ENCODE results near the gene KCNB1. TPM values are rescaled to one million over a fixed set of nuclear protein-coding genes. Genes with fewer than 3 reads are reported as not detected.

KCNB1 gene
- total RNA-seq, 2 experiments from 2014 or later: not detected

DNA sequence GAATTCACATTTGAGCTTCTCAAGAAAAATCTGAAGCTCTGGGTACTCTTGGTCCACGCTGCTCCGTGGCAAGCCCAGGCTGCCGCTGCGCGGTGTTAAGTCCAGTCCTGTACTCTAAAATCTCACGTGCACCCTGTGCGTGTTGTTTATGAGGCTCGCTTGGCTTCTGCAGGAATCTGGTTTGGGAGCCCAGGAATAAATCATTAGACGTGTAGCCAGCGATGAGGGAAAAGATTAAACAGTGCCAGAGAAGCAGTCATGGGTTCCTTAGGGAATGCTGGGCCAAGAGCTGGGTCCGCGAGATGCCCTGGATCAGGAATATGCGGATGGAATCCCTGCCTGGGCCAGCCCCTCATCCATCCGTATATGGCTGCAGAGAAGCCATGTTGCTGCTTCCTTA is 87.3 kb downstream of the KCNB1 start:
- TF ChIP-seq, protein P1, sequence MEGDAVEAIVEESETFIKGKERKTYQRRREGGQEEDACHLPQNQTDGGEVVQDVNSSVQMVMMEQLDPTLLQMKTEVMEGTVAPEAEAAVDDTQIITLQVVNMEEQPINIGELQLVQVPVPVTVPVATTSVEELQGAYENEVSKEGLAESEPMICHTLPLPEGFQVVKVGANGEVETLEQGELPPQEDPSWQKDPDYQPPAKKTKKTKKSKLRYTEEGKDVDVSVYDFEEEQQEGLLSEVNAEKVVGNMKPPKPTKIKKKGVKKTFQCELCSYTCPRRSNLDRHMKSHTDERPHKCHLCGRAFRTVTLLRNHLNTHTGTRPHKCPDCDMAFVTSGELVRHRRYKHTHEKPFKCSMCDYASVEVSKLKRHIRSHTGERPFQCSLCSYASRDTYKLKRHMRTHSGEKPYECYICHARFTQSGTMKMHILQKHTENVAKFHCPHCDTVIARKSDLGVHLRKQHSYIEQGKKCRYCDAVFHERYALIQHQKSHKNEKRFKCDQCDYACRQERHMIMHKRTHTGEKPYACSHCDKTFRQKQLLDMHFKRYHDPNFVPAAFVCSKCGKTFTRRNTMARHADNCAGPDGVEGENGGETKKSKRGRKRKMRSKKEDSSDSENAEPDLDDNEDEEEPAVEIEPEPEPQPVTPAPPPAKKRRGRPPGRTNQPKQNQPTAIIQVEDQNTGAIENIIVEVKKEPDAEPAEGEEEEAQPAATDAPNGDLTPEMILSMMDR (IDR thresholded peaks at IDR 0.05): no peak
- H3K27ac Mint-ChIP-seq: no peak overlapping the region
- no peaks in the 10 kb centered on the region for H3K4me1 Mint-ChIP-seq (ENCODE audit: low read depth)
- peaks cover 5% of the 10 kb centered on the region for H3K27me3 Mint-ChIP-seq
- no peak for DNase-seq
- CTCF ChIA-PET: interaction anchor here (1.6 kb wide), 1 partner anchor 12 kb away, joined by 8 read pairs; no protein-coding TSS in a partner anchor
- no peak for ATAC-seq
- H3K9me3 Mint-ChIP-seq: no peaks in the 10 kb centered on the region
- H3K4me3 Mint-ChIP-seq: no peak overlapping the region
- no peaks in the 10 kb centered on the region for H3K36me3 Mint-ChIP-seq (ENCODE audit: low read depth)
- intact Hi-C loops (cut with micrococcal nuclease): no loop called here
- POLR2A ChIA-PET: no interaction called here

DNA sequence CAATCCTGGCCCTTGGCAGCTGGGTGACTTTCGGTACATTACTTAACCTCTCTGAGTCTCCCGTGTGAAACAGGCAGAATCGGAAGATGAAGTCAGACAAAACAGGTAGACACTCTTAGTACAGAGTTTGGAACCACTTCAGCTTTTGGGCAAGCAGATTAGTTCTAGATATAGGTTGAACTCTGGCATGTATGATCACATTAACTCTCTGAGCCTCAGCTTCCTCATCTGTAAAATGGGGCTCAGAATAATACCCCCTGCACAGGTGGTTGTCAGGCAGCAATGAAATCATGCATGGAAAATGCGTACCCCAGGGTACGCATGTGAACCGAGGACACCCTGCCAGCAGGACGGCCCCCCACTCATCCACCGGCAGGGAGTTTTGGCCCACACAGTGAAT is 87.7 kb downstream of the KCNB1 start:
- H3K27me3 Mint-ChIP-seq: peaks cover 6% of the 10 kb centered on the region
- TF ChIP-seq, protein P1 (IDR thresholded peaks at IDR 0.05): no peak
- no peaks in the 10 kb centered on the region for H3K36me3 Mint-ChIP-seq (ENCODE audit: low read depth)
- no peak overlapping the region for H3K27ac Mint-ChIP-seq
- no peaks in the 10 kb centered on the region for H3K9me3 Mint-ChIP-seq
- H3K4me3 Mint-ChIP-seq: no peak overlapping the region
- no peak for ATAC-seq
- H3K4me1 Mint-ChIP-seq (ENCODE audit: low read depth): no peaks in the 10 kb centered on the region
- CTCF ChIA-PET: interaction anchor here (0.7 to 1.6 kb wide), 2 partner anchors 10 to 11 kb away, joined by 3 to 8 read pairs; no protein-coding TSS in a partner anchor
- intact Hi-C loops (cut with micrococcal nuclease): no loop called here
- DNase-seq: no peak
- POLR2A ChIA-PET: no interaction called here

DNA sequence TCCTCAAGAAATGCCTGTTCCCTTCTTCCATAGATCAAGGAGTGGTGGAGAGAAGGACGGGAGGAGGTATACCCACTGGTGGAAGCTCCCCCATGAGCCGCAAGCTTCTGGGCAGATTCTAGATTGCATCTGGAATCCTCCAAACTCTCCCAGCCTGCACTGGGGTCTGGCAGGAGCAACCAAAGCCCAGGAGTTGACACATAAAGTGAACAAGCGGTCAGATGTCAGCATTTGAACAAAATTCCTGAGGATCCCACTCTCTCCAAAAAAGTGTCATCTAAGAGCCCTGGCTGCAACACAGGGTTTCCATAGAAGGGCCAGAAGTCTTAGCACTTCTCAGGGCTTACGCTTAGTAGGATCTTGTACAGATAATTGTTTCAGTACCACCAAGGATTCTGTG is 88.2 kb downstream of the KCNB1 start:
- no peaks in the 10 kb centered on the region for H3K4me1 Mint-ChIP-seq (ENCODE audit: low read depth)
- no peak overlapping the region for H3K4me3 Mint-ChIP-seq
- H3K27me3 Mint-ChIP-seq: peaks cover 8% of the 10 kb centered on the region
- POLR2A ChIA-PET: no interaction called here
- intact Hi-C loops (cut with micrococcal nuclease): no loop called here
- CTCF ChIA-PET: interaction anchor here (0.7 to 1.6 kb wide), 2 partner anchors 9 to 11 kb away, joined by 3 to 8 read pairs; no protein-coding TSS in a partner anchor
- ATAC-seq: no peak
- DNase-seq: no peak
- TF ChIP-seq, protein P1 (IDR thresholded peaks at IDR 0.05): no peak
- no peaks in the 10 kb centered on the region for H3K9me3 Mint-ChIP-seq
- no peak overlapping the region for H3K27ac Mint-ChIP-seq
- H3K36me3 Mint-ChIP-seq (ENCODE audit: low read depth): no peaks in the 10 kb centered on the region

DNA sequence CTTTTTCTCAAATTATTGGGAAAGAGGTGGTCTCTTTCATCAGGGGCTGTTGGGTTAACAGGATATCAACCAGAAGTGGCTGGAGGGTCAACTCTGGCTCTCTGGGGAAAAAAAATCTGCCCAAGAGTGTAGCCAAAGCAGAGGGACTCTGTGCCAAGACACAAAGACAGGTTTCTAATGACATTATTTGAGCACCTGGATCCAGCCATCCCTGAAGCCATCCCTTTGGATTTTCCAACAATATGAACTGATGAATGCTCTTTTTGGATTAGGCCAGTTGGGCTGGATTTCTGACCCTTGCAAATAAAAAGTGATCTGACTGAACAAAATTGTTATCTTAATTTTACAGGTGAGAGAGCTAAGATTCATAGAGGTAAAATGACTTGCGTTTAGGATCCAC is 88.7 kb downstream of the KCNB1 start:
- Mint-ChIP-seq H3K27me3 (peaks cover 8% of the 10 kb centered on the region), H3K27ac (no peak overlapping the region), H3K36me3 (ENCODE audit: low read depth) (no peaks in the 10 kb centered on the region), H3K4me1 (ENCODE audit: low read depth) (no peaks in the 10 kb centered on the region), H3K4me3 (no peak overlapping the region), H3K9me3 (no peaks in the 10 kb centered on the region)
- no peak for DNase-seq
- TF ChIP-seq, protein P1 (IDR thresholded peaks at IDR 0.05): no peak
- no peak for ATAC-seq
- POLR2A ChIA-PET: no interaction called here
- intact Hi-C loops (cut with micrococcal nuclease): no loop called here
- CTCF ChIA-PET: interaction anchor here (0.7 to 1.6 kb wide), 2 partner anchors 9 to 10 kb away, joined by 3 to 8 read pairs; no protein-coding TSS in a partner anchor

DNA sequence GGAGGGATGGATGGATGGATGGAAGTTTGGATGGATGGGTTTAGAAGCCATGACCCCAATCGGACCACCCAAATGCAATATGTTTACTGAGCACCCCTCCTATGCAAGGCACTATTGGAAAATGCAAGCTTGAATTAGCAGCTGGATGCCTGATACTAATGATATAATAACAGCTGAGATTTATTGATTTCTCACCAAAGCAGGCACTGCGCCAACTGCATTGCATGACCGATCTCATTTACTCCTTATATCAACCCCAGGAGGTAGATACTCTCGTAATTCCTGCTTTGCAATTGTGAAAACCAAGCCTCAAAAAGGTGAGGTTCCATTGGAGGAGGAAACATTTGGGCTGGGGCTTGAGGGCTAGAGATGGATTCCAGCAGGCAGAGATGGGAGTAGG is 89.7 kb downstream of the KCNB1 start:
- H3K4me1 Mint-ChIP-seq (ENCODE audit: low read depth): no peaks in the 10 kb centered on the region
- ATAC-seq (no peak), DNase-seq (no peak)
- POLR2A ChIA-PET: no interaction called here
- H3K36me3 Mint-ChIP-seq (ENCODE audit: low read depth): no peaks in the 10 kb centered on the region
- no peaks in the 10 kb centered on the region for H3K9me3 Mint-ChIP-seq
- CTCF ChIA-PET: no interaction called here
- H3K27ac Mint-ChIP-seq: no peak overlapping the region
- intact Hi-C loops (cut with micrococcal nuclease): no loop called here
- no peak overlapping the region for H3K4me3 Mint-ChIP-seq
- peaks cover 10% of the 10 kb centered on the region for H3K27me3 Mint-ChIP-seq
- TF ChIP-seq, protein P1 (IDR thresholded peaks at IDR 0.05): no peak

Measured in activated CD8-positive, alpha-beta T cell treated with anti-CD3 and anti-CD28 coated beads for 36 hours (primary cell).